GM18505 (cell line): Measurements from ENCODE around the gene SLC45A1.

Experiments
- ATAC-seq: cut with Tn5 transposase; IDR thresholded peaks from one replicate; pipeline ENCODE4 v1.9.1; 2021; ENCODE audit not compliant: unreplicated experiment
- POLR2A ChIP-seq: IDR thresholded peaks from 4 replicates; pipeline ENCODE4 v1.6.1; 2011; ENCODE audit warnings: borderline replicate concordance; ENCODE audit not compliant: insufficient read depth, insufficient read length; ENCODE audit errors: extremely low read depth

SLC45A1 gene

DNA sequence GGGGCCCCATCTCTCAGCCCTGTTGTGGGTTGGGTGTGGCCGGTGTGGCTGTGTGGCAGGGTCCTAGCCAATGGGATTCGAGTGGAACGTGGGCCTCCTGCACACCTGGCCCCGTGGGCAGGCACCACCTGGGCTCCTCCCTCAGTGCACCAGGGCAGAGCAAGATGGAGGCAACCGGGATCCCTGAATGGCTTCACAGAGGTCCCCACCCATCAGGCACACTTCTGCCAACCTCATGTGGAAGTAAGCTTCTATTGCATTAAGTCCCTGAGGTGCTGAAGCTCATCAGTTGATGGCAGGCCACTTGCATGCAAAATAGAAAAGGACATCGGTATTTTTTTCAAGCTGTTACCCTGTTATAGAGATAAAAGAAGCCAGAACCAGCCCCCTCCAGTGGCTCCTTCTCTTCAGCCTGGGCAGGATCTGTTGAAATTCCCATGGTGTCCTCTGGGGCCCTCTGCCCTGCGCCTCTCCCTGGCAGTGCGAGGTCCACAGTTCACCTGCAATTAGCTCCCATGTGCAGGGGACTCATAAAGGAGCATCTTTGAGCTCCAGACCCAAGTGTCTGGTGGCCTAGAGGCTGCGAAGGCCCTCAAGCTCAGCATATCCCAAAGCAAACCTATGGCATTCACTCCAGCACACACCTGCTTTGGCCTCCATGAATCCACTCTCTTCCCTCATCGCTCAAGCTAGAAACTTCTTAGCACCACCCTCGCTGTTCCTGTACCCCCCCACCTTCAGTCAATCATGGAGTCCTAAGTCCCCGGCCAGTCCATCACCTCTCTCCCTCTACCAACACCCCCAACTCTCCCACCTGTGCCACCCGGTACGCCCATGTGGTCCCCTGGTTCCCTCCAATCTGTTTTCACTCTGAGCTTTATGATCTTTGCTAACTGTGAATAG, 2.1 kb upstream of the SLC45A1 start:
- ATAC-seq, result no peak
- TF ChIP-seq POLR2A, result no peak

DNA sequence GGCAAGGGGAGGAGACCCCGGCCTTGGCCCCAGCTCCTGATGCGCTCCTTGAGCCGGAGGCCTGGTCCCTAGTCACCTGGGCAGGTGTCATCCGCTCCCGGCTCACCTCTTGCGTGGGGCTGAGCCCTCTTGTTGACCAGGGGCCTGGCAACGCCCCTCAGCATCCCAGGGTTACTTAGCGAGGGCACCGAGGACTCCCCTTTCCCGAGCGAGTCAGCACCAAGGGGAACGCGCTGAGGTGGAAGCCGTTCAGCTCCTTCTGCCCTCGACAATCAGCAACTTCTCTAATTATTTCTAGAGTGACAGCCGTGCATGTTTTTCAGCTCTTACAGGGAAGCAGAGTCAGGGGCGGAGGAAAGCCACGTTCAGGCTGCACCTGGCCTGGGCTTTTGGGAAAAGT, 522 bp downstream of the SLC45A1 start:
- ATAC-seq, result no peak
- no peak for TF ChIP-seq POLR2A

- ATAC-seq, result no peak
- TF ChIP-seq POLR2A, result no peak
Measured at GRCh38 chr1:8321612-8322011, 3.7 kb downstream of the SLC45A1 start.

- TF ChIP-seq POLR2A, result no peak
- no peak for ATAC-seq
Measured at GRCh38 chr1:8323706-8324105, 5.8 kb downstream of the SLC45A1 start.

GRCh38 chr1:8324176-8324810, 6.4 kb downstream of the SLC45A1 start:
- no peak for TF ChIP-seq POLR2A
- no peak for ATAC-seq

GRCh38 chr1:8325771-8326170, 7.9 kb downstream of the SLC45A1 start:
- ATAC-seq, result no peak

DNA sequence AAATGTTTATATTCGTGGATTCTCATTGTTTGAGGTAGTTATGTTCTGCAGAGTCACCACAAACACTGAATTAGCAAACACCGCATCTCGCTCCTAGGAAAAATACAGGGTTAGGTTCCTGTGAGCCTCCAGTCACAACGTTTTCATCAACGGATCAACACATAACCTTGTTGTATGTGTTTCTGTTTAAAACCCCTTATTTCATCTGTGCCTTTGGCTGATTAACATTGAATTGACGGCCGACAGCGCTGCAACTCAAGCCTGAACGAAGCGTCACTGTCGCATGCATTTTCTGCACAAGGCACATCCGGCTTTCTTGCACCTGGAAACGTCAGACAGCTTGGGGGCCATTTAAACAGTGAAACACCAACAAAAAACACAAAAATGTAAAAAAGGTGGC, 8.4 kb downstream of the SLC45A1 start:
- TF ChIP-seq POLR2A, result no peak
- no peak for ATAC-seq

More at GRCh38 chr1:8325771-8326170, 7.9 kb downstream of the SLC45A1 start:
- no peak for TF ChIP-seq POLR2A

GRCh38 chr1:8328271-8328670, 10.4 kb downstream of the SLC45A1 start:
- no peak for TF ChIP-seq POLR2A
- no peak for ATAC-seq

- TF ChIP-seq POLR2A, result no peak
- no peak for ATAC-seq
Measured at GRCh38 chr1:8329439-8329838, 11.5 kb downstream of the SLC45A1 start.

GRCh38 chr1:8329858-8330257, 11.9 kb downstream of the SLC45A1 start:
- TF ChIP-seq POLR2A, result no peak
- ATAC-seq, result no peak

DNA sequence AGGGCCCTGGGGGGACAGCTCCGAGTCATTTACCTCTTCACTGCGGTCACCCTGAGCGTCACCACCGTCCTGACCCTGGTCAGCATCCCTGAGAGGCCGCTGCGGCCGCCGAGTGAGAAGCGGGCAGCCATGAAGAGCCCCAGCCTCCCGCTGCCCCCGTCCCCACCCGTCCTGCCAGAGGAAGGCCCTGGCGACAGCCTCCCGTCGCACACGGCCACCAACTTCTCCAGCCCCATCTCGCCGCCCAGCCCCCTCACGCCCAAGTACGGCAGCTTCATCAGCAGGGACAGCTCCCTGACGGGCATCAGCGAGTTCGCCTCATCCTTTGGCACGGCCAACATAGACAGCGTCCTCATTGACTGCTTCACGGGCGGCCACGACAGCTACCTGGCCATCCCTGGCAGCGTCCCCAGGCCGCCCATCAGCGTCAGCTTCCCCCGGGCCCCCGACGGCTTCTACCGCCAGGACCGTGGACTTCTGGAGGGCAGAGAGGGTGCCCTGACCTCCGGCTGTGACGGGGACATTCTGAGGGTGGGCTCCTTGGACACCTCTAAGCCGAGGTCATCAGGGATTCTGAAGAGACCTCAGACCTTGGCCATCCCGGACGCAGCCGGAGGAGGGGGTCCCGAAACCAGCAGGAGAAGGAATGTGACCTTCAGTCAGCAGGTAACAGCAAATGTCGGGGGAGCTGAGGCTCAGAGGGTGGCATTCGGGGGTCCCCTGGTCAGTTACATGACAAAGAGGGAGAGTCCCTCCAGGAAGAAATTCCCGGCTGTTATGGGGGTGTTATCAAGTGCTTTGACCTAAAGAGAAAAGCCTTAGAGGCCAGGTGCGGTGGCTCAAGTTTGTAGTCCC, 12.6 kb downstream of the SLC45A1 start:
- TF ChIP-seq POLR2A, result no peak
- no peak for ATAC-seq

GRCh38 chr1:8332806-8333205, 14.9 kb downstream of the SLC45A1 start:
- no peak for TF ChIP-seq POLR2A
- ATAC-seq, result no peak
